Mucosa of rectum (tissue), 2 donors: ENCODE results near the gene HECTD2.
"Not testable (repeated sequence)": the region's sequence is repeated elsewhere in the genome, so short reads cannot be mapped to it uniquely, and the experiment has no call there.

Source experiments
- H3K27ac ChIP-seq, 2 donors: one replicate each; pipeline ENCODE4 v1.7.0; 2013; ENCODE audit warnings: inconsistent platforms in 2 of 2, low read depth in 2 of 2, low read length in 2 of 2
- H3K27me3 ChIP-seq, 2 donors: one replicate each; pipeline ENCODE4 v1.7.0; 2013; ENCODE audit warnings: low read length in 2 of 2; ENCODE audit not compliant: control insufficient read depth in 2 of 2, insufficient read depth in 2 of 2
- H3K36me3 ChIP-seq, 2 donors: one replicate each; pipeline ENCODE4 v1.7.0; 2013; ENCODE audit warnings: low read length in 2 of 2; ENCODE audit not compliant: control insufficient read depth in 2 of 2, insufficient read depth in 2 of 2
- H3K4me1 ChIP-seq, 2 donors: one replicate each; pipeline ENCODE4 v1.7.0; 2013; ENCODE audit warnings: low read length in 2 of 2, mild to moderate bottlenecking in 1 of 2; ENCODE audit not compliant: control insufficient read depth in 2 of 2, insufficient read depth in 2 of 2
- H3K4me3 ChIP-seq, 2 donors: one replicate each; pipeline ENCODE4 v1.7.0; 2013; ENCODE audit warnings: low read length in 2 of 2
- H3K9ac ChIP-seq, 2 donors: one replicate each; pipeline ENCODE4 v1.7.0; 2013; ENCODE audit warnings: low read length in 2 of 2, low read depth in 1 of 2, mild to moderate bottlenecking in 1 of 2
- H3K9me3 ChIP-seq, 2 donors: one replicate each; pipeline ENCODE4 v1.7.0; 2013; ENCODE audit warnings: low read length in 2 of 2; ENCODE audit not compliant: control insufficient read depth in 2 of 2
- donor health status: healthy.
- donor health status: Normal muscosa, but diverticular disease.

The HECTD2 gene

GRCh38 chr10:91559169-91559568, 149.0 kb downstream of the HECTD2 start:
- Histone ChIP-seq H3K36me3 (no peaks in the 10 kb centered on the region), H3K4me1 (peaks cover 9 to 13% of the 10 kb centered on the region in 2 donors), H3K27ac (no peak overlapping the region), H3K27me3 (peaks cover 0 to 2% of the 10 kb centered on the region in 2 donors), H3K4me3 (no peak overlapping the region), H3K9me3 (no peaks in the 10 kb centered on the region), H3K9ac (no peak overlapping the region)

DNA sequence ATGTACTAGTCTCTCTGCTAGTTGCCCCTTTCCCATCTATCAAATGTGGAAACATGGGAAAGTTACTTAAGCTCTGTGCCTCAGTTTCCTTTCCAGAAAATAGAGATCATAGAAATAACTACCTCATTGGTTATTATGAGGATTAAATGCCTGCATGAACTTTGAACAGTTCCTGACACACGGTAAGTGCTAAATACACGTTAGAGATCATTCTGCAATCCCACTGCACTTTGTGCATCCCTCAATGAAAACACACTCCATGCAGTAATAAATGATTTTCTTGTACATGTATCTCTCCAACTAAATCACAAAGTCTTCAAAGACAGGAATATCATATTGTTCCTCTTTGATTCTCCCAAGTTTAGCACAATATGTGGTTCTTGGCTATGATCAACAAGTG, 149.6 kb downstream of the HECTD2 start:
- Histone ChIP-seq H3K27ac (no peak overlapping the region), H3K27me3 (peaks cover 0 to 2% of the 10 kb centered on the region in 2 donors), H3K4me1 (peaks cover 9 to 13% of the 10 kb centered on the region in 2 donors), H3K4me3 (no peak overlapping the region), H3K9ac (no peak overlapping the region), H3K36me3 (no peaks in the 10 kb centered on the region), H3K9me3 (no peaks in the 10 kb centered on the region)

DNA sequence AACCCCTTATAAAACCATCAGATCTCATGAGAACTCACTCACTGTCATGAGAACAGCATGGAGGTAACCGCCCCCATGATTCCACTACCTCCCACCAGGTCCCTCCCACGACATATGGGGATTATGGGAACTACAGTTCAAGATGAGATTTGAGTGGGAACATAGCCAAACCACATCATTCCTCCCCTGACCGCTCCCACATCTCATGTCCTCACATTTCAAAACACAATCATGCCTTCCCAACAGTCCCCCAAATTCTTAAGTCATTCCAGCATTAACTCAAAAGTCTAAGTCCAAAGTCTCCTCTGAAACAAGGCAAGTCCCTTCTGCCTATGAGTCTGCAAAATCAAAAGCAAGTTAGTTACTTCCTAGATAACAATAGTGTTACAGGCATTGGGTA, 150.7 kb downstream of the HECTD2 start:
- not testable (repeated sequence) for H3K36me3 ChIP-seq, H3K27ac ChIP-seq, H3K4me1 ChIP-seq, H3K9ac ChIP-seq, H3K27me3 ChIP-seq, H3K4me3 ChIP-seq, H3K9me3 ChIP-seq

DNA sequence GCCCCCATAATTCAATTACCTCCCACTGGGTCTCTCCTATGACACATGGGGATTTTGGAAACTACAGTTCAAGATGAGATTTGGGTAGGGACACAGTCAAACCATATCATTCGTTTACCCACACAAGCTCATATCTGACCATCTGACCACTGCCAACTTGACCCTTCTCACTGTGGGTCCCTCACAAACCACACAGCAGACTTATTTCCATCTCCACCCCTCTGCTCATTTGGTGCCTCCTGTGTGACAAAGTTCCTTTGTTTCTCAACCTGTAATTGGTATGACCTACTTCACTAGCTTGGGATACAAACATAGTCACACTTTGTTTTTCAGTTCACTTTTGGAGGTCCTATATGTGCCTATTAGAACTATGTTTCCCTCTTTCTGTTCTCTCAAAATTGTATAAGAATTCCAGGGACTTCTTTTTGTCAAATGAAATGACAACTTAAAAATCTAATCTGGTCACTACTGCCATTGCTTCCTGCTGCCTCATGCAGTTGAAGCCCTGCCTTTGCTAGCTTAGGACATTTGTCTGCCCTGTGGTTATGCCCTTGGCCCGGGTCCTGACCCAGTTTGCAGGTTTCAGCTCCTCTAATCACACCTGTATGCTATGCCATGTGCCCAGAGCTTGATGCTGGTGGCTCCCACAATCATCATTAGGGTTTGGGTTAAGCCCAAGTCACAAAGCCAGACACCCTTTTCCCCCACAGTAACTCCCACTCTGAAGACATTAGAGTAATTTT, 152.9 kb downstream of the HECTD2 start:
- Histone ChIP-seq H3K4me1 (no peaks in the 10 kb centered on the region), H3K27me3 (peaks cover 0 to 2% of the 10 kb centered on the region in 2 donors), H3K36me3 (no peaks in the 10 kb centered on the region), H3K27ac (no peak overlapping the region), H3K9me3 (no peaks in the 10 kb centered on the region), H3K9ac (no peak overlapping the region), H3K4me3 (no peak overlapping the region)

- Histone ChIP-seq H3K27me3 (peaks cover 0 to 2% of the 10 kb centered on the region in 2 donors), H3K27ac (no peak overlapping the region), H3K4me1 (no peaks in the 10 kb centered on the region), H3K9me3 (no peaks in the 10 kb centered on the region), H3K9ac (no peak overlapping the region), H3K4me3 (no peak overlapping the region), H3K36me3 (no peaks in the 10 kb centered on the region)
These were observed 153.9 kb downstream of the HECTD2 start for GRCh38 chr10:91564026-91564425.
